ENCODE results near the gene DDX39B.
A peak's percentile ranks its signal among the peaks of the same experiment; 100 is the strongest.
"Not testable (repeated sequence)": the region's sequence is repeated elsewhere in the genome, so short reads cannot be mapped to it uniquely, and the experiment has no call there.

Gene DDX39B

GRCh38 chr6:31493875-31494694 is 47.7 kb downstream of the DDX39B start (continued):
- peak; percentile 71; the same call in 1 of the 2 replicates for TF ChIP-seq ZNF692 (tag by site-specific recombination; IDR thresholded peaks at IDR 0.05)
- peak; percentile 72 for TF ChIP-seq ZSCAN30 (tag by site-specific recombination; IDR thresholded peaks at IDR 0.05)
- 0 out of 2 replicates have a peak, but pooled peaks have one; percentile 11 for TF ChIP-seq ZNF580 (tag by site-specific recombination; IDR thresholded peaks at IDR 0.05)
- TF ChIP-seq ZNF324 (tag by site-specific recombination; IDR thresholded peaks at IDR 0.05): peak; percentile 67; the same call in 1 of the 2 replicates
- no peak for TF ChIP-seq ZNF596 (tag by site-specific recombination; IDR thresholded peaks at IDR 0.05)

GRCh38 chr6:31493550-31493874 is 48.3 kb downstream of the DDX39B start:
- H3K4me3 ChIP-seq (ENCODE audit: low read depth, low read length): peak overlapping the region; percentile 60
- H3K36me3 ChIP-seq (ENCODE audit: control insufficient read depth in 2 of 2, insufficient read depth in 1 of 2, low read length in 2 of 2); H3K9me3 ChIP-seq (ENCODE audit: control insufficient read depth, insufficient read depth, low read depth, low read length); H3K27ac ChIP-seq (ENCODE audit: extremely low read depth, low read depth, low read length); H3K4me1 ChIP-seq (ENCODE audit: control insufficient read depth, insufficient read depth, low read length): not testable (repeated sequence)
- POLR2A ChIA-PET: interaction anchor here (1.0 to 7.1 kb wide), 4 partner anchors 17 to 54 kb away, joined by 3 to 97 read pairs (median 14); partner anchors contain the start of genes DDX39B, MCCD1 and NFKBIL1
- TF ChIP-seq ZNF366 (tag by site-specific recombination; conservative IDR thresholded peaks at IDR 0.05) (peak; percentile 92), PRDM1 (tag by site-specific recombination; IDR thresholded peaks at IDR 0.05) (peak; percentile 87)
- CTCF ChIA-PET: interaction anchor here (0.6 to 7.3 kb wide), 22 partner anchors 8 to 1358 kb away, joined by 3 to 61 read pairs (median 6); partner anchors contain the start of genes DDX39B and MCCD1

- Histone ChIP-seq H3K4me1 (ENCODE audit: control insufficient read depth, insufficient read depth, low read length) (no peaks in the 10 kb centered on the region), H3K36me3 (ENCODE audit: control insufficient read depth in 2 of 2, insufficient read depth in 1 of 2, low read length in 2 of 2) (no peaks in the 10 kb centered on the region), H3K9me3 (ENCODE audit: control insufficient read depth, insufficient read depth, low read depth, low read length) (no peaks in the 10 kb centered on the region), H3K27ac (ENCODE audit: extremely low read depth, low read depth, low read length) (no peak overlapping the region), H3K4me3 (ENCODE audit: low read depth, low read length) (no peak overlapping the region)
- TF ChIP-seq ZXDB (tag by site-specific recombination; IDR thresholded peaks at IDR 0.05) (no peak), ZSCAN4 (tag by site-specific recombination; IDR thresholded peaks at IDR 0.05) (0 out of 2 replicates have a peak, but pooled peaks have one; percentile 18)
- POLR2A ChIA-PET: interaction anchor here (0.7 kb wide), 1 partner anchor 8 kb away, joined by 3 read pairs; the partner anchor contains the start of gene MICB
- CTCF ChIA-PET: interaction anchor here (0.8 to 1.8 kb wide), 6 partner anchors 8 to 108 kb away, joined by 3 to 7 read pairs (median 4); partner anchors contain the start of gene MICB
These were observed 51.5 kb downstream of the DDX39B start for GRCh38 chr6:31490115-31490873.

- TF ChIP-seq BCL11B (tag by site-specific recombination; IDR thresholded peaks at IDR 0.05; ENCODE audit: low read depth) (no peak), ZBTB44 (tag by site-specific recombination; IDR thresholded peaks at IDR 0.05) (no peak), ZSCAN18 (tag by site-specific recombination; IDR thresholded peaks at IDR 0.05) (no peak)
- ChIA-PET POLR2A (no interaction called here), CTCF (interaction anchor here (0.6 to 1.8 kb wide), 10 partner anchors 9 to 109 kb away, joined by 3 to 7 read pairs (median 4); partner anchors contain the start of genes ATP6V1G2 and MICB)
- no peaks in the 10 kb centered on the region for H3K36me3 ChIP-seq (ENCODE audit: control insufficient read depth in 2 of 2, insufficient read depth in 1 of 2, low read length in 2 of 2)
- no peak overlapping the region for H3K4me3 ChIP-seq (ENCODE audit: low read depth, low read length)
- no peaks in the 10 kb centered on the region for H3K4me1 ChIP-seq (ENCODE audit: control insufficient read depth, insufficient read depth, low read length)
- H3K9me3 ChIP-seq (ENCODE audit: control insufficient read depth, insufficient read depth, low read depth, low read length): no peaks in the 10 kb centered on the region
- no peak overlapping the region for H3K27ac ChIP-seq (ENCODE audit: extremely low read depth, low read depth, low read length)
These were observed 52.7 kb downstream of the DDX39B start for GRCh38 chr6:31489086-31489485.

- CTCF ChIA-PET: interaction anchor here (0.6 to 1.5 kb wide), 3 partner anchors 89 to 90 kb away, joined by 3 to 4 read pairs (median 3); no protein-coding TSS in a partner anchor
- H3K9me3 ChIP-seq (ENCODE audit: control insufficient read depth, insufficient read depth, low read depth, low read length); H3K36me3 ChIP-seq (ENCODE audit: control insufficient read depth in 2 of 2, insufficient read depth in 1 of 2, low read length in 2 of 2); POLR2A ChIA-PET; H3K4me3 ChIP-seq (ENCODE audit: low read depth, low read length); H3K4me1 ChIP-seq (ENCODE audit: control insufficient read depth, insufficient read depth, low read length); H3K27ac ChIP-seq (ENCODE audit: extremely low read depth, low read depth, low read length): not testable (repeated sequence)
These were observed 54.1 kb downstream of the DDX39B start for GRCh38 chr6:31487674-31488073.
